IPS-20b (cell line): ENCODE results near the gene LLGL2.
A peak's percentile ranks its signal among the peaks of the same experiment; 100 is the strongest.
"Not testable (repeated sequence)": the region's sequence is repeated elsewhere in the genome, so short reads cannot be mapped to it uniquely, and the experiment has no call there.

Experiments
- H3K27ac ChIP-seq: one replicate; pipeline ENCODE4 v1.5.1; 2013; ENCODE audit warnings: low read length
- H3K27me3 ChIP-seq: 2 replicates; pipeline ENCODE4 v1.6.1; 2013; ENCODE audit warnings: mild to moderate bottlenecking, low read length, inconsistent platforms; ENCODE audit not compliant: insufficient read depth
- H3K36me3 ChIP-seq: 2 replicates; pipeline ENCODE4 v1.6.1; 2013; ENCODE audit warnings: low read depth, mild to moderate bottlenecking, inconsistent platforms, low read length, moderate library complexity; ENCODE audit not compliant: insufficient read depth
- H3K4me1 ChIP-seq: 2 replicates; pipeline ENCODE4 v1.6.1; 2013; ENCODE audit warnings: mild to moderate bottlenecking, control low read depth, inconsistent platforms, low read length, moderate library complexity; ENCODE audit not compliant: insufficient read depth
- H3K4me3 ChIP-seq: 2 replicates; pipeline ENCODE4 v1.5.1; 2013; ENCODE audit warnings: mild to moderate bottlenecking, low read length, inconsistent platforms
- H3K9ac ChIP-seq: 2 replicates; pipeline ENCODE4 v1.6.1; 2013; ENCODE audit warnings: low read depth, mild to moderate bottlenecking, inconsistent platforms, low read length, moderate library complexity
- H3K9me3 ChIP-seq: 2 replicates; pipeline ENCODE4 v1.6.1; 2013; ENCODE audit warnings: mild to moderate bottlenecking, low read depth, low read length, inconsistent platforms; ENCODE audit not compliant: insufficient read depth

The LLGL2 gene

DNA sequence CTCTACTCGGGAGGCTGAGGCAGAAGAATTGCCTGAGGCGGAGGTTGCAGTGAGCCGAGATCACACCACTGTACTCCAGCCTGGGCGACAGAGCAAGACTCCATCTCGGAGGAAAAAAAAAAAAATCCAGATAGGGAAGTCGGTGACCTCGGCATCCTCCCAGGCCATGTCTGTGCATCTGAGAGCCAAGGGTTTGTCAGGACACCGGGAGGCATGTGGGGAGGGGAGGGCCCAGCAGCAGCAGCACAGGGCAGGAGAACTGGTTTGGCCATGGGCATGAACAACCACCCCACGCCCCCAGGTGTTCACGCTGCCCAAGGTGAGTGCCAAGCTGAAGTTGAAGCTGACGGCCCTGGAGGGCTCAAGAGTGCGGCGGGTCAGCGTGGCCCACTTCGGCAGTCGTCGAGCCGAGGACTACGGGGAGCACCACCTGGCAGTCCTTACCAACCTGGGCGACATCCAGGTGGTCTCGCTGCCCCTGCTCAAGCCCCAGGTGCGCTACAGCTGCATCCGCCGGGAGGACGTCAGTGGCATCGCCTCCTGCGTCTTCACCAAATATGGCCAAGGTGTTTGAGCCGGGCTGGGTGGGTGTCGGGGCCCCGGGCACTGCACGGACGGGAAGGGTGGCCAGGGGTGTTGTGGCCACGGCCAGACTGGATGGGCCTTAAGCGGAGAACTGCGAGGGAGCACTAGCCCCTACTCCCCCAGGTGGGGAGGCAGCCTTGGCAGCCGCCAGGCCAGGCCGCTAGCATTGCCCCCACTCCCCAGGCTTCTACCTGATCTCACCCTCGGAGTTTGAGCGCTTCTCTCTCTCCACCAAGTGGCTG is 47.4 kb downstream of the LLGL2 start:
- Histone ChIP-seq H3K27ac (no peak overlapping the region), H3K9me3 (no peaks in the 10 kb centered on the region), H3K4me3 (no peak overlapping the region), H3K27me3 (no peaks in the 10 kb centered on the region), H3K4me1 (no peaks in the 10 kb centered on the region), H3K9ac (no peak overlapping the region), H3K36me3 (no peaks in the 10 kb centered on the region)

DNA sequence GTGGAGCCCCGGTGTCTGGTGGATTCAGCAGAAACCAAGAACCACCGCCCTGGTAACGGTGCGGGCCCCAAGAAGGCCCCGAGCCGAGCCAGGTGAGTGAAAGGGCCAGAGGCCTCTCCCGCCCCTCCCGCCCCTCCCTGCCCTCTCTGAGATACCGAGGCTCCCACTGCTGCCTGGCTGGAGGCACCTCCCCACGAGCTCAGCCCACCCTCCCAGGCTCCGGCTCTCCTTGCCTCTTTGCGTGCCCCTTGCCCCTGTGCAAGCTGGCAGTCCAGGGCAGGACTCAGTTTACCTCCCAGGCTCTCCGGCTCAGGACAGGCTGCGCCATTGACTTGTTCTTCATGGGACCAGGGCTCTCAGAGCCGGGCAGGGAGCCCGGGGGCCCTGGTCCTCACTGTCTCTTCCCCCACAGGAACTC is 48.1 kb downstream of the LLGL2 start:
- Histone ChIP-seq H3K9ac (no peak overlapping the region), H3K4me1 (no peaks in the 10 kb centered on the region), H3K9me3 (no peaks in the 10 kb centered on the region), H3K36me3 (no peaks in the 10 kb centered on the region), H3K27me3 (no peaks in the 10 kb centered on the region), H3K27ac (no peak overlapping the region), H3K4me3 (no peak overlapping the region)

DNA sequence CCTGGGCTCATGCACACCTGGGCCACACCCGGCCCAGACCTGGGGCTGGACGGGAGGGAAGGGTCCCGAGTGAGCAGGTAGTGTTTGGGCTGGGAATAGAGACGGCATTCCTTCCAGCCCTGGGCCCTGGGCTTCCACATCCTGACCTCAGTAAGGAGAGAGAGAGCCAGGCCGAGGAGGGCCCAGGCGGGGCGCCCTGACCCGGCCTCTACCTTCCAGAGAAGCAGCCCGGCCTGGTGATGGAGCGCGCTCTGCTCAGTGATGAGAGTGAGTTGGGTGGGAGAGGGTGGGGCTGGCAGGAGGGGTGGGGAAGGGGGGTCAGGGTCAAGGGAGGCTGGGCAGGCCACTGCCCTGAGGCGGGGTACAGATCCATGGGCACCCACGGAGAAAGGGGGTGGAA is 48.5 kb downstream of the LLGL2 start:
- H3K4me3 ChIP-seq = no peak overlapping the region
- no peaks in the 10 kb centered on the region for H3K27me3 ChIP-seq

DNA sequence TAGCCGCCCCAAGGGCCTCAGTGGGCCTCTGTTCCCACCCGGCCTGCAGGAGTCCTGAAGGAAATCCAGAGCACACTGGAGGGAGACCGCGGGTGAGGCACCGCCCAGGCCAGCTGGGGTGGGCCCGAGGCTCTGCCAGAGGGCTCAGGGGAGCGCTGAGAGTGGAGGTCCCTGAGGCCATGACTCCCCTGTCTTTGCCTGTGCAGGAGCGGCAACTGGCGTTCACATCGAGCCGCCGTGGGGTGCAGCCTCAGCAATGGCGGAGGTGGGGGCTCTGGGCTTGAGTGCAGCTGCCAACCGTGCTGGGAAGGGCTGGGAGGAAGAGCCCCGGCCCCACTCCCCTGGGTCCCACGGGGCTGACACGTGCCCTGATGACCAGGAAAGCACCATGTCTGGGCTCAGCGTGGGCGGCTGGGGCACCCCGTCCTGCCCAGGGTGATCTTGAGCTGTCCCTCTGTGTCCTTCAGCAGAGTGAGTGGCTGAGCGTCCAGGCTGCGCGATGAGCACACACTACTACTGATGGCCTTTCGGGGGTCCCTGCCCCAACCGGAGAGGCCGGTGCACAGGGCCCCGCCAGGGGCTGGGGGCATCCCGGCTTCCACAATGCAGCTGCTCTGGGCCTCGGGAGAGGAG is 49.0 kb downstream of the LLGL2 start:
- H3K4me3 ChIP-seq = no peak overlapping the region
- no peaks in the 10 kb centered on the region for H3K9me3 ChIP-seq
- no peaks in the 10 kb centered on the region for H3K27me3 ChIP-seq
- H3K9ac ChIP-seq = no peak overlapping the region
- H3K36me3 ChIP-seq = no peaks in the 10 kb centered on the region
- H3K27ac ChIP-seq = no peak overlapping the region
- H3K4me1 ChIP-seq = no peaks in the 10 kb centered on the region

More for the DNA sequence above, 48.5 kb downstream of the LLGL2 start:
- H3K27ac ChIP-seq = no peak overlapping the region
- H3K36me3 ChIP-seq = no peaks in the 10 kb centered on the region
- H3K9me3 ChIP-seq = no peaks in the 10 kb centered on the region
- no peaks in the 10 kb centered on the region for H3K4me1 ChIP-seq
- no peak overlapping the region for H3K9ac ChIP-seq

DNA sequence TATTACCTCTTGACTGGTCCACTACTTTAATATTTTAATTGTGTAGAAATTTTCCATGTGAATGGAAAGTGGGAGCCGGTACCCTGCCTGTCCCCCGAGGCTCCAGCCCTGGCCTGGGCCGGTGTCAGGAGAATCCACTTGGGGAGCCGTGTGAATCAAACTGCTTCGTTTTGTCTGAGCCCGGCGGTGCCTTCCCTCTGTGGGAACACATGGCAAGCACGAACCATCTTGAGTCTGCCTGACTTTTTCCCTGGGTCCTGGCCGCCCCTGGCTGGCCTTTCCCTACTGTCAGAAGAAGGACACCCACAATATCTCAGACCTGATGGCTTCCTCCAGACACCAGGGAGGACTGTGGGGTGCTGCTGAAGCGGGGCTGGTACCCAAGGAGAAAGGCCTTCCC is 49.7 kb downstream of the LLGL2 start:
- Histone ChIP-seq H3K27me3 (no peaks in the 10 kb centered on the region), H3K27ac (no peak overlapping the region), H3K4me3 (no peak overlapping the region), H3K9ac (no peak overlapping the region), H3K9me3 (no peaks in the 10 kb centered on the region), H3K36me3 (no peaks in the 10 kb centered on the region), H3K4me1 (no peaks in the 10 kb centered on the region)

GRCh38 chr17:75575728-75576127 is 50.2 kb downstream of the LLGL2 start:
- H3K27me3 ChIP-seq = no peaks in the 10 kb centered on the region

GRCh38 chr17:75576661-75577060 is 51.2 kb downstream of the LLGL2 start:
- Histone ChIP-seq H3K36me3 (no peaks in the 10 kb centered on the region), H3K9me3 (no peaks in the 10 kb centered on the region), H3K4me3 (no peak overlapping the region), H3K27me3 (no peaks in the 10 kb centered on the region), H3K9ac (no peak overlapping the region), H3K4me1 (no peaks in the 10 kb centered on the region), H3K27ac (no peak overlapping the region)

More at GRCh38 chr17:75575728-75576127, 50.2 kb downstream of the LLGL2 start:
- H3K4me1 ChIP-seq = no peaks in the 10 kb centered on the region
- H3K27ac ChIP-seq = no peak overlapping the region
- no peaks in the 10 kb centered on the region for H3K9me3 ChIP-seq
- H3K9ac ChIP-seq = no peak overlapping the region
- no peak overlapping the region for H3K4me3 ChIP-seq
- H3K36me3 ChIP-seq = no peaks in the 10 kb centered on the region

DNA sequence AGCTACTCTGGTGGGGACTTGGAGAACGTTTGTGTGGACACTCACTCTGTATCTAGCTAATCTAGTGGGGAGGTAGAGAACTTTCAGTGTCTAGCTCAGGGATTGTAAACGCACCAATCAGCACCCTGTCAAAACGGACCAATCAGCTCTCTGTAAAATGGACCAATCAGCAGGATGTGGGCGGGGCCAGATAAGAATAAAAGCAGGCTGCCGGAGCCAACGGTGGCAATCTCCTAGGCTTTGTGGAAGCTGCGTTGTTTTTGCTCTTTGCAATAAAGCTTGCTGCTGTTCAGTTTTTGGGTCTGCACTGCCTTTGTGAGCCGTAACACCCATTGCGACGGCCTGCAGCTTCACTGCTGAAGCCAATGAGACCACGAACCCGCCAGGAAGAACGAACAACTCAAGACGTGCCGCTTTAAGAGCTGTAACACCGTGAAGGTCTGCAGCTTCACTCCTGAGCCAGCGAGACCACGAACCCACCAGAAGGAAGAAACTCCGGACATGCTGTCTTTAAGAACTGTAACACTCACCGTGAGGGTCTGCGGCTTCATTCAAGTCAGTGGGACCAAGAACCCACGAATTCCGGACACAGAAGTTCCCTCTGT is 55.7 kb downstream of the LLGL2 start:
- H3K9me3 ChIP-seq, H3K27me3 ChIP-seq, H3K9ac ChIP-seq, H3K4me3 ChIP-seq, H3K36me3 ChIP-seq, H3K27ac ChIP-seq, H3K4me1 ChIP-seq: not testable (repeated sequence)

DNA sequence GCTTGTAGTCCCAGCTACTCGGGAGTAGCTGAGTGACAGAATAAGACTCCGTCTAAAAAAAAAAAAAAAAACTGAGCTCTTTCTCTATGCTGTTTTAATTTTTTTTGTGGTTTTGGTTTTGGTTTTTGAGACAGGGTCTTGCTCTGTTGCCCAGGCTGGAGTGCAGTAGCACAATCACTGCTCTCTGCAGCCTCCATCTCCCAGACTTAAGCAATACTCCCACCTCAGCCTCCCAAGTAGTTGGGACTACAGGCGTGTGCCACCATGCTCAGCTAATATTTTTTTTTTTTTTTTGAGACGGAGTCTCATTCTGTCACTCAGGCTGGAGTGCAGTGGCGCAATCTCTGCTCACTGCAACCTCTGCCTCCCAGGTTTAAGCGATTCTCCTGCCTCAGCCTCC is 57.7 kb downstream of the LLGL2 start:
- peaks cover 18% of the 10 kb centered on the region for H3K27me3 ChIP-seq
- not testable (repeated sequence) for H3K27ac ChIP-seq, H3K36me3 ChIP-seq, H3K4me3 ChIP-seq, H3K9me3 ChIP-seq, H3K9ac ChIP-seq, H3K4me1 ChIP-seq

DNA sequence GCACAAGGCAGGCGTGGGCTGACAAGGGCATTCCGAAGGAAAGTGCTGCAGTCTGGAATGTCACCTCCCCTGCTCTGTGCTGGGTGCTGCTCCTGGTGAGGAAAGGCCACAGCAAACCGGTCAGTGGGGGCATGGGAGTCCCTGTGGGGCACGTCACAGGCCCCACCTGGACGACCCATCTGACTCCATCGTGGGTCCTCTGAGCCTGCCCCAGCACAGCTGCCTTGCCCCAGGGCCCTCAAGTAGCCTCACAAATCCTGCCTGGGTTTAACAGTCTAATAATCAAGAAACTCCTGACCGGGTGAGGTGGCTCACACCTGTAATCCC is 59.3 kb downstream of the LLGL2 start:
- H3K27ac ChIP-seq = no peak overlapping the region
- no peak overlapping the region for H3K4me3 ChIP-seq
- H3K9me3 ChIP-seq = no peaks in the 10 kb centered on the region
- no peak overlapping the region for H3K9ac ChIP-seq
- no peaks in the 10 kb centered on the region for H3K36me3 ChIP-seq
- no peaks in the 10 kb centered on the region for H3K4me1 ChIP-seq
- peaks cover 28% of the 10 kb centered on the region for H3K27me3 ChIP-seq

- peak within 1 kb of the TSS; percentile 56; the same call in 1 of the 2 replicates for H3K9ac ChIP-seq
- no peaks in the 10 kb centered on the region for H3K4me1 ChIP-seq
- H3K27me3 ChIP-seq = peaks cover 39% of the 10 kb centered on the region
- no peak within 1 kb of the TSS for H3K27ac ChIP-seq
- H3K4me3 ChIP-seq = peak within 1 kb of the TSS; percentile 65
- no peaks in the 10 kb centered on the region for H3K9me3 ChIP-seq
- no peaks in the 10 kb centered on the region for H3K36me3 ChIP-seq
These were observed 62.4 kb downstream of the LLGL2 start, which contains the start of gene MYO15B for GRCh38 chr17:75587675-75588595. MYO15B (plus strand) TSS chr17:75587800; CDS start chr17:75588058, 258 bp downstream.
